ENCODE results near the gene KAT5.

GRCh38 chr11:65736810-65737209 lies 24.8 kb downstream of the KAT5 start:
- TF ChIP-seq, protein P1, sequence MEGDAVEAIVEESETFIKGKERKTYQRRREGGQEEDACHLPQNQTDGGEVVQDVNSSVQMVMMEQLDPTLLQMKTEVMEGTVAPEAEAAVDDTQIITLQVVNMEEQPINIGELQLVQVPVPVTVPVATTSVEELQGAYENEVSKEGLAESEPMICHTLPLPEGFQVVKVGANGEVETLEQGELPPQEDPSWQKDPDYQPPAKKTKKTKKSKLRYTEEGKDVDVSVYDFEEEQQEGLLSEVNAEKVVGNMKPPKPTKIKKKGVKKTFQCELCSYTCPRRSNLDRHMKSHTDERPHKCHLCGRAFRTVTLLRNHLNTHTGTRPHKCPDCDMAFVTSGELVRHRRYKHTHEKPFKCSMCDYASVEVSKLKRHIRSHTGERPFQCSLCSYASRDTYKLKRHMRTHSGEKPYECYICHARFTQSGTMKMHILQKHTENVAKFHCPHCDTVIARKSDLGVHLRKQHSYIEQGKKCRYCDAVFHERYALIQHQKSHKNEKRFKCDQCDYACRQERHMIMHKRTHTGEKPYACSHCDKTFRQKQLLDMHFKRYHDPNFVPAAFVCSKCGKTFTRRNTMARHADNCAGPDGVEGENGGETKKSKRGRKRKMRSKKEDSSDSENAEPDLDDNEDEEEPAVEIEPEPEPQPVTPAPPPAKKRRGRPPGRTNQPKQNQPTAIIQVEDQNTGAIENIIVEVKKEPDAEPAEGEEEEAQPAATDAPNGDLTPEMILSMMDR (IDR thresholded peaks at IDR 0.05; ENCODE audit: insufficient read depth, low read depth, low read length), result no peak
- no peak for TF ChIP-seq EZH2 (IDR thresholded peaks at IDR 0.05; ENCODE audit: insufficient read depth, low read length)

Data from astrocyte (in vitro differentiated cells and primary cell).